GM21526 (cell line): ENCODE results near the gene PATZ1.

Source experiments
- ATAC-seq: cut with Tn5 transposase; IDR thresholded peaks from one replicate; pipeline ENCODE4 v1.9.1; 2021; ENCODE audit warnings: moderate library complexity; ENCODE audit not compliant: unreplicated experiment, low FRiP score

Gene PATZ1

DNA sequence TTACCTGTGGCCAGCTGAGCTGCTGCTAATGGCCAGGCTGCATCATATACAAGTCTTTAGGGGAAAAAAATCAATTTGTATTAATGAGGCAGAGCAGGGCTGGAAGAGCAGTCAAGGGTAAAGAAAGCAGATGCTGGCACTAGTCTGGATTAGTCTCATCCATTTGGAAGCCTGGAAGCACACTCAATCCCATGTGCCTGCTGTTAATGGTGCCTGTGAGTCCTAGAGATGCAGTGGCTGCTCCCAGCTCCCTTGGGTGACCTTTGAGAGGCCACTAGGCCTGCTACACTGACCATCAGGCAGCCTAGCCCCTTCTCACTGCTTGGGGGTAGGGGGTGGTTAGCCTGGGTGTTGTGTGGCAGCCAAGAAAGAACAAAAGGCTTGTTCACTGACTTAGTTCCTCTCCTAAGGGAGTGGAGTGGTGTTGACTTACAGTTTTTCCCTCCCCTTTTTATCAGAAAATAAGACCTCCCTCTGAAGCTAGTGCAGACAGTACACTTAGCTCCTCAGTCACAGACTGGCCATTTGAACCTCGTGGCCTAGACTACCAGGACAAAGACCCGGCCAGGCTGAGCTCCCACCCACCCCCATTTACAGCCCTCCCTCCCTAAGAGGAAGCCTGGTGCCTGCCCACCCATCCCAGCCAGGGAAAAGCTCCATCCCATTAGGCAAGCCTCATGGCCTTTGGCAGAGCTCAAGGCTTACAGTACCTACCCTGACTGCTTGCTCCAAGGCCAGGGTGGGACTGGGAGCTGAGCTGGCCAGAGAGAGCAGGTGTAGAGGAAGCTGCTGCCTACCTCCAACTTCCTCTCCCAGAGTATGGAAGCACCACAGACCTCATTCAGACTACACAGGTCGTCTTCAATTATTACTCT, 61.6 kb downstream of the PATZ1 start:
- no peak for ATAC-seq

DNA sequence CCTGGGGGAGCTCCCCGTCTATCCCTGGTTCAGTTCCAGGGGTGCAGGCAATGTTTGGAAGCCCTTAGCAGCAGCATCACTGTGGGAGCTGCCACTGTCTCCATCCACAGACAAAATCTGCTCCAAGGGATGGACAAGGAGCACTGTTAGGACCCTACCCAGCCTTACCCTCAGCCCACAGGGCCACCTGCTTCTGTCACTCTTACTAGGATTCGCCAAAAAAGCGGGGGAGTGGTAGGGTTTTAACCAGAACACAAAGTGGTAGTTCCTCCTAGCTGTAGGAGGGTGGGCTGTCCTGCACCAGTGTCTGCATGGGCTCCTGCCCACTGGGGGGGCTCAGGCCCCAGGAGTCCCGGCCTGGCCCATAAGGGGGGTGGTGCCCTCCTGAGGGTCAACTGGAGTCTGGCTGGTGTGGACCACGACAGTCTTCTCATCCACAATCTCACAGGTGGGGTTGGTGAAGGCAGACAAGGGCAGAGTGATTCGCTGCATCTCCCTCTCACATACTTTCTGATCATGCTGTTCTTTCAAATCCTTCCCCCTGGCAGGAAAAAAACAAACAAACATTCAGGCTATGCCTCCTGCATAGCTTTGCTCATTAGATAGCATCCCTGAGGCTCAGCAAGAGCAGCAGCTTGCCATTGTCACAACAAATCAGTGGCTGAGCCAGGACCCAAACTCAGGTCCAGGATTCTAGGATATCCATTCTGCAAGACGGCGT, 63.2 kb downstream of the PATZ1 start:
- no peak for ATAC-seq

DNA sequence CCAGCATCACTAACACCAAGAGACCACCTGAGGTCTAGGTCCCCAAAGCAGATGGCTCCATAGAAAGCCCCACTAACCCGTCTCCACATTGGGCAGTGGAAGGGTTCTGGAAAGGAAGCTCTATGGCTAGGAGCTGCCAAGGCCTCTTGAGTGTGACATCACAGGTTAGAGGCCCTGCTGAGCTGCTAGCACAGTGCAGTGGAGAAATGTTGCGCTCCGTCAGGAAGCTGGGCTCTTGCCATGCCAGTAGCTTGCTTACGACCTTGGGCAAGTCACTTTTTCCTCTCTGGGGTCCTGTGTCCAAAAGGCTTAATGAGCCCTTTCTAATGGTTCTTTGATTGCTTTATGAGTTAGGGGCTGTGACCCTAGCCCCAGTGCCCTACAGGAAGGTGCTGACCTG, 64.4 kb downstream of the PATZ1 start:
- ATAC-seq, result no peak

DNA sequence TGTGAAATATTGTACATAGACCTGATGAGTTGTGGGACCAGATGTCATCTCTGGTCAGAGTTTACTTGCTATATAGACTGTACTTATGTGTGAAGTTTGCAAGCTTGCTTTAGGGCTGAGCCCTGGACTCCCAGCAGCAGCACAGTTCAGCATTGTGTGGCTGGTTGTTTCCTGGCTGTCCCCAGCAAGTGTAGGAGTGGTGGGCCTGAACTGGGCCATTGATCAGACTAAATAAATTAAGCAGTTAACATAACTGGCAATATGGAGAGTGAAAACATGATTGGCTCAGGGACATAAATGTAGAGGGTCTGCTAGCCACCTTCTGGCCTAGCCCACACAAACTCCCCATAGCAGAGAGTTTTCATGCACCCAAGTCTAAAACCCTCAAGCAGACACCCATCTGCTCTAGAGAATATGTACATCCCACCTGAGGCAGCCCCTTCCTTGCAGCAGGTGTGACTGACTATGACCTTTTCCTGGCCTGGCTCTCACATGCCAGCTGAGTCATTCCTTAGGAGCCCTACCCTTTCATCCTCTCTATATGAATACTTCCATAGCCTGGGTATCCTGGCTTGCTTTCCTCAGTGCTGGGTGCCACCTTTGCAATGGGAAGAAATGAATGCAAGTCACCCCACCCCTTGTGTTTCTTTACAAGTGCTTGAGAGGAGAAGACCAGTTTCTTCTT, 66.2 kb downstream of the PATZ1 start:
- no peak for ATAC-seq

DNA sequence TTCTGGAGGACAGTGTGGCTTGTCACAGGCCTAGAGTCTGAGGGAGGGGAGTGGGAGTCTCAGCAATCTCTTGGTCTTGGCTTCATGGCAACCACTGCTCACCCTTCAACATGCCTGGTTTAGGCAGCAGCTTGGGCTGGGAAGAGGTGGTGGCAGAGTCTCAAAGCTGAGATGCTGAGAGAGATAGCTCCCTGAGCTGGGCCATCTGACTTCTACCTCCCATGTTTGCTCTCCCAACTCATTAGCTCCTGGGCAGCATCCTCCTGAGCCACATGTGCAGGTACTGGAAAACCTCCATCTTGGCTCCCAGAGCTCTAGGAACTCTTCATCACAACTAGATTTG, 66.8 kb downstream of the PATZ1 start:
- no peak for ATAC-seq

DNA sequence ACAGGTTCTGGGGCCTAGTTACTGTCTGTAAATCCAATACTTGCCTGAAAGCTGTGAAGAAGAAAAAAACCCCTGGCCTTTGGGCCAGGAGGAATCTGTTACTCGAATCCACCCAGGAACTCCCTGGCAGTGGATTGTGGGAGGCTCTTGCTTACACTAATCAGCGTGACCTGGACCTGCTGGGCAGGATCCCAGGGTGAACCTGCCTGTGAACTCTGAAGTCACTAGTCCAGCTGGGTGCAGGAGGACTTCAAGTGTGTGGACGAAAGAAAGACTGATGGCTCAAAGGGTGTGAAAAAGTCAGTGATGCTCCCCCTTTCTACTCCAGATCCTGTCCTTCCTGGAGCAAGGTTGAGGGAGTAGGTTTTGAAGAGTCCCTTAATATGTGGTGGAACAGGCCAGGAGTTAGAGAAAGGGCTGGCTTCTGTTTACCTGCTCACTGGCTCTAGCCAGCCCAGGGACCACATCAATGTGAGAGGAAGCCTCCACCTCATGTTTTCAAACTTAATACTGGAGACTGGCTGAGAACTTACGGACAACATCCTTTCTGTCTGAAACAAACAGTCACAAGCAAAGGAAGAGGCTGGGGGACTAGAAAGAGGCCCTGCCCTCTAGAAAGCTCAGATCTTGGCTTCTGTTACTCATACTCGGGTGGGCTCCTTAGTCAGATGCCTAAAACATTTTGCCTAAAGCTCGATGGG, 67.4 kb downstream of the PATZ1 start:
- no peak for ATAC-seq

DNA sequence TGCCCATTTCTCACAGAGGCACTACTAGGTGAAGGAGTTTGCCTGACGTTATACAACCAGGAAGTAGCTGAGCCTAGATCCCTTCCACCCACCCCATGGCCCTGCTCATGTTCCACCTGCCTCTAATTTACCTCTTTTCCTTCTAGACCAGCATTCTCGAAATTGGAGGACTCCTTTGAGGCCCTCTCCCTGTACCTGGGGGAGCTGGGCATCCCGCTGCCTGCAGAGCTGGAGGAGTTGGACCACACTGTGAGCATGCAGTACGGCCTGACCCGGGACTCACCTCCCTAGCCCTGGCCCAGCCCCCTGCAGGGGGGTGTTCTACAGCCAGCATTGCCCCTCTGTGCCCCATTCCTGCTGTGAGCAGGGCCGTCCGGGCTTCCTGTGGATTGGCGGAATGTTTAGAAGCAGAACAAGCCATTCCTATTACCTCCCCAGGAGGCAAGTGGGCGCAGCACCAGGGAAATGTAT, 68.0 kb downstream of the PATZ1 start:
- ATAC-seq, result no peak

DNA sequence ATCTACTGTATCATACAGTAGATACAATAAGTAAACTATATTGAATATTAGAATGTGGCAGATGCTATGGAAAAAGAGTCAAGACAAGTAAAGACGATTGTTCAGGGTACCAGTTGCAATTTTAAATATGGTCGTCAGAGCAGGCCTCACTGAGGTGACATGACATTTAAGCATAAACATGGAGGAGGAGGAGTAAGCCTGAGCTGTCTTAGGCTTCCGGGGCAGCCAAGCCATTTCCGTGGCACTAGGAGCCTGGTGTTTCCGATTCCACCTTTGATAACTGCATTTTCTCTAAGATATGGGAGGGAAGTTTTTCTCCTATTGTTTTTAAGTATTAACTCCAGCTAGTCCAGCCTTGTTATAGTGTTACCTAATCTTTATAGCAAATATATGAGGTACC, 68.4 kb downstream of the PATZ1 start:
- ATAC-seq, result no peak

DNA sequence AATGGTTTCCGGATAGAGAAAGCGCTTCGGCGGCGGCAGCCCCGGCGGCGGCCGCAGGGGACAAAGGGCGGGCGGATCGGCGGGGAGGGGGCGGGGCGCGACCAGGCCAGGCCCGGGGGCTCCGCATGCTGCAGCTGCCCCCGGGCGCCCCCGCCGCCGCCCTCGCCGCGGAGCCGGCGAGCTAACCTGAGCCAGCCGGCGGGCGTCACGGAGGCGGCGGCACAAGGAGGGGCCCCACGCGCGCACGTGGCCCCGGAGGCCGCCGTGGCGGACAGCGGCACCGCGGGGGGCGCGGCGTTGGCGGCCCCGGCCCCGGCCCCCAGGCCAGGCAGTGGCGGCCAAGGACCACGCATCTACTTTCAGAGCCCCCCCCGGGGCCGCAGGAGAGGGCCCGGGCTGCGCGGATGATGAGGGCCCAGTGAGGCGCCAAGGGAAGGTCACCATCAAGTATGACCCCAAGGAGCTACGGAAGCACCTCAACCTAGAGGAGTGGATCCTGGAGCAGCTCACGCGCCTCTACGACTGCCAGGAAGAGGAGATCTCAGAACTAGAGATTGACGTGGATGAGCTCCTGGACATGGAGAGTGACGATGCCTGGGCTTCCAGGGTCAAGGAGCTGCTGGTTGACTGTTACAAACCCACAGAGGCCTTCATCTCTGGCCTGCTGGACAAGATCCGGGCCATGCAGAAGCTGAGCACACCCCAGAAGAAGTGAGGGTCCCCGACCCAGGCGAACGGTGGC, 69.5 kb downstream of the PATZ1 start:
- no peak for ATAC-seq
